Vagina (tissue), 2 donors: ENCODE measurements around the gene IL1RN. TPM values are rescaled to one million over a fixed set of nuclear protein-coding genes. Genes with fewer than 3 reads are reported as not detected.

Experiments used
- DNase-seq, 2 donors: peaks; one replicate each; pipeline ENCODE4 v3.0.0-alpha.2; 2017; ENCODE audit errors: extremely low spot score in 2 of 2
- H3K27ac ChIP-seq: fragments of 200-600 bp; sonication (generic); one replicate; pipeline ENCODE4 v1.5.1; 2019
- H3K27me3 ChIP-seq: fragments of 200-600 bp; sonication (generic); one replicate; pipeline ENCODE4 v1.5.1; 2019
- H3K36me3 ChIP-seq, 2 donors: fragments of 200-600 bp; sonication (generic); one replicate each; pipeline ENCODE4 v1.5.1; 2017 to 2019
- H3K4me1 ChIP-seq: fragments of 200-600 bp; sonication (generic); one replicate; pipeline ENCODE4 v1.5.1; 2019
- H3K4me3 ChIP-seq, 2 donors: fragments of 200-600 bp; sonication (generic); 1 replicate in 1 of 2; 2 replicates in 1 of 2; pipeline ENCODE4 v1.5.1; 2016 to 2019
- H3K9me3 ChIP-seq: fragments of 200-600 bp; sonication (generic); one replicate; pipeline ENCODE4 v1.5.1; 2019
- POLR2A ChIP-seq, 2 donors: fragments of 450-650 bp; IDR thresholded peaks; one replicate each; pipeline ENCODE4 v1.6.1; 2017; ENCODE audit warnings: antibody characterized with exemption in 2 of 2, mild to moderate bottlenecking in 2 of 2, moderate library complexity in 2 of 2
- POLR2AphosphoS5 ChIP-seq, 2 donors: sonication (generic); formaldehyde crosslinking; IDR thresholded peaks; one replicate each; pipeline ENCODE4 v1.9.0; 2017; ENCODE audit warnings: antibody characterized with exemption in 2 of 2, mild to moderate bottlenecking in 2 of 2, low read depth in 1 of 2; ENCODE audit not compliant: insufficient read depth in 1 of 2
- intact Hi-C: fragments of 100-400 bp; cut with DNase I; formaldehyde crosslinking; loops from one replicate; pipeline ENCODE4 v1.15.1; 2023
- total RNA-seq: library from RNA; depleted of rRNA; stranded (reverse); fragments of >200 nt; gene quantifications from one replicate; pipeline ENCODE4 v1.2.3, GENCODE V29; 2016
- TF ChIP-seq, protein P1 (sequence below), 3 experiments: fragments of 450-650 bp in 2 of 3; fragments of 200-600 bp in 1 of 3; sonication (generic) in 1 of 3; IDR thresholded peaks; one replicate each; pipeline ENCODE4 v1.5.1; 2017 to 2019; ENCODE audit warnings: antibody characterized with exemption in 3 of 3, mild to moderate bottlenecking in 2 of 3, moderate library complexity in 2 of 3

Gene IL1RN
- total RNA-seq, 1 donor from 2014 or later = 253 TPM

DNA sequence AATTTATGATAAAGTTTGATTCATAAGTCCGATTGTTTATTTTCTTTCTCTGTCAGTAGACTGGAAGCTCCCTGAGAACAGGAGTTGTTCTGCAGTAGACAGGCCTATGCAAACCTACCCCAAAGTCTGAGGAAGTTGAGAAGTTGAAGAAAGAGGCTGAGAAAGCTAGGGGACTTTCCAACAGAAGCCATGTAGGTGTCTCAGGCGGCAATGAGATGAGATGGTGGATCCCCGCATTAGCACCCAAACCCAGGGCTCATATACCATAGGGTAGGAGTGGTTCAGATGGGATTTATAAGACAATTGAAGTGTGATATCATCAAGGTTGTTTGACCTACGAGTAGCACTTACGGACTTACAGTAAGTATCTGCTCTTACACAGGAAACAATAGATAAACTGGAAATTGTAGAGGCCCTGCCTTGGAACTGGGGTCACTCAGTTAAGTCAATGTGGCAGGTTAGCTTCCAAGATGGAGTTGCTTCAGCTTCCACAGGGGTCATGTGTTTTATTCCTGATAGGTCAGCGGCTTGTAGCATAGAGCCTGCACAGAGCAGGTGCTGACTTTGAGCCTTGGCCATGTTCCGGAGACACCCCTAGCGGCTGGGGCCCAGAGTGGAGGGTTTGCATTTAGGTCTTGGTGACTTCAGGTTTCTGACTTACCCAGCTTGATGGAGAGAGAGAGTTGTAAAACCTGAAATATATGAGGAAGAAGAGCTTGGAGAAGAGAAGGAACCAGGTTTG is 44.1 kb downstream of the IL1RN start:
- intact Hi-C loops = no loop called here
- no peaks in the 10 kb centered on the region for H3K36me3 ChIP-seq
- H3K27ac ChIP-seq = no peak overlapping the region
- no peaks in the 10 kb centered on the region for H3K9me3 ChIP-seq
- no peaks in the 10 kb centered on the region for H3K4me1 ChIP-seq
- TF ChIP-seq, protein P1, sequence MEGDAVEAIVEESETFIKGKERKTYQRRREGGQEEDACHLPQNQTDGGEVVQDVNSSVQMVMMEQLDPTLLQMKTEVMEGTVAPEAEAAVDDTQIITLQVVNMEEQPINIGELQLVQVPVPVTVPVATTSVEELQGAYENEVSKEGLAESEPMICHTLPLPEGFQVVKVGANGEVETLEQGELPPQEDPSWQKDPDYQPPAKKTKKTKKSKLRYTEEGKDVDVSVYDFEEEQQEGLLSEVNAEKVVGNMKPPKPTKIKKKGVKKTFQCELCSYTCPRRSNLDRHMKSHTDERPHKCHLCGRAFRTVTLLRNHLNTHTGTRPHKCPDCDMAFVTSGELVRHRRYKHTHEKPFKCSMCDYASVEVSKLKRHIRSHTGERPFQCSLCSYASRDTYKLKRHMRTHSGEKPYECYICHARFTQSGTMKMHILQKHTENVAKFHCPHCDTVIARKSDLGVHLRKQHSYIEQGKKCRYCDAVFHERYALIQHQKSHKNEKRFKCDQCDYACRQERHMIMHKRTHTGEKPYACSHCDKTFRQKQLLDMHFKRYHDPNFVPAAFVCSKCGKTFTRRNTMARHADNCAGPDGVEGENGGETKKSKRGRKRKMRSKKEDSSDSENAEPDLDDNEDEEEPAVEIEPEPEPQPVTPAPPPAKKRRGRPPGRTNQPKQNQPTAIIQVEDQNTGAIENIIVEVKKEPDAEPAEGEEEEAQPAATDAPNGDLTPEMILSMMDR (IDR thresholded peaks at IDR 0.05) = no peak
- TF ChIP-seq POLR2A (IDR thresholded peaks at IDR 0.05) (no peak), POLR2AphosphoS5 (IDR thresholded peaks at IDR 0.05; ENCODE audit: insufficient read depth in 1 of 2, low read depth in 1 of 2) (no peak)
- H3K27me3 ChIP-seq = no peaks in the 10 kb centered on the region
- no peak for DNase-seq
- H3K4me3 ChIP-seq = no peak overlapping the region

- TF ChIP-seq, protein P1 (IDR thresholded peaks at IDR 0.05) = no peak
- no peak for TF ChIP-seq POLR2AphosphoS5 (IDR thresholded peaks at IDR 0.05; ENCODE audit: insufficient read depth in 1 of 2, low read depth in 1 of 2)
- TF ChIP-seq POLR2A (IDR thresholded peaks at IDR 0.05) = no peak
- intact Hi-C loops = no loop called here
- H3K27me3 ChIP-seq = no peaks in the 10 kb centered on the region
- H3K36me3 ChIP-seq = no peaks in the 10 kb centered on the region
- H3K27ac ChIP-seq = no peak overlapping the region
- no peaks in the 10 kb centered on the region for H3K9me3 ChIP-seq
- DNase-seq = no peak
- no peaks in the 10 kb centered on the region for H3K4me1 ChIP-seq
- no peak overlapping the region for H3K4me3 ChIP-seq
These were observed 45.5 kb downstream of the IL1RN start for GRCh38 chr2:113172721-113173541.

DNA sequence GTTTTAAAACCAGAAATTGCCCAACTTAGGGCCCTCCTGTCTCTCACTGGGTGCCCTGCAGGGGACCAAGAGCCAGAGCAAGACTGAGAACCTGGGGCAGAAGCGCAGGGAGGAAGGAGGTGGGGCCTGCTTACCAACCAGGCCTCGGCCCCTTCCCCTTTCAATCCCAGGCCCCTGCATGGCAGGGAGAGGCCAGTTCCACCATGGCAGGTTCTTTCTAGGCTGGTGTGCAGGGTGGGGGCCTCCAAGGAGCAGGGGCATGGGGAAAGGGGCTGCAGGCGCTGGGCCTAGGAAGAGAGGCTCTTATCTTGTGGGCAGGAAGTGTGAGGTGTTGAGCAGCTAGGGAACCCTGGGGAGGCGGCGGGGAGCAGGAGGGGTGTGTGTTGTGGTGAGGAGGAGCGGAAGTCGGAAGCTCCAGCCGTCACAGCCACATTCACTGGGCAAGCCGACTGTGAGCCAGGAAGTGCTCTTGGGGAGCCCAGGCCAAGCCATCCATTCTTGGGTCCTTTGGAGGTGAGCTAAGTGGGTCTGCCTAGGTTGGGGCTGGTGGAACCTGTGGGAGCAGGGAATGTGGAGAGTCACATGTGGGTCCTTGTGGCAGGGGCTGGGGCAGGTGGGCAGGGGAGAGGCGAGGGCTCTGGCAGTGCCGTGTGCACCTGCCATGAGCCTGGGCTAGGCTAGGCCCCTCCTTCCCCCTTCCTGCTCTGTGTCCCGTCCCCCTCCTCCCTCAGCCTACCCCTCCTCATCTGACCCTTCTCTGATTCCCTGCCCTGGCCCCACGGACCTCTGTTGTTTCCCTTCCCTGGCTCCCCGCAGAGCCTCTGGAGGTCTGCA is 46.4 kb downstream of the IL1RN start, which contains the start of gene PSD4:
TSS of gene PSD4 (plus strand) at position 430 of the 834 bp plus-strand sequence. CDS start 8,486 bp downstream, outside the sequence.
- H3K4me1 ChIP-seq = no peaks in the 10 kb centered on the region
- peak within 1 kb of the TSS in 1 of 2 donors; percentile 32 for H3K4me3 ChIP-seq
- TF ChIP-seq, protein P1 (IDR thresholded peaks at IDR 0.05) = no peak
- TF ChIP-seq POLR2AphosphoS5 (IDR thresholded peaks at IDR 0.05; ENCODE audit: insufficient read depth in 1 of 2, low read depth in 1 of 2) = peak in 1 of 2 donors; percentile 55
- H3K9me3 ChIP-seq = no peaks in the 10 kb centered on the region
- H3K36me3 ChIP-seq = no peaks in the 10 kb centered on the region
- intact Hi-C loops = no loop called here
- H3K27me3 ChIP-seq = no peaks in the 10 kb centered on the region
- no peak within 1 kb of the TSS for H3K27ac ChIP-seq
- DNase-seq = no peak

- Histone ChIP-seq H3K27me3 (no peaks in the 10 kb centered on the region), H3K9me3 (no peaks in the 10 kb centered on the region), H3K27ac (no peak overlapping the region), H3K4me3 (peak overlapping the region in 1 of 2 donors; percentile 32), H3K36me3 (no peaks in the 10 kb centered on the region), H3K4me1 (no peaks in the 10 kb centered on the region)
- no peak for DNase-seq
- TF ChIP-seq, protein P1 (IDR thresholded peaks at IDR 0.05) = no peak
- no peak for TF ChIP-seq POLR2A (IDR thresholded peaks at IDR 0.05)
- TF ChIP-seq POLR2AphosphoS5 (IDR thresholded peaks at IDR 0.05; ENCODE audit: insufficient read depth in 1 of 2, low read depth in 1 of 2) = no peak
- intact Hi-C loops = no loop called here
These were observed 47.0 kb downstream of the IL1RN start for GRCh38 chr2:113174376-113174750.
